ENCODE measurements around the gene ZNF507. TPM values are rescaled to one million over a fixed set of nuclear protein-coding genes. Genes with fewer than 3 reads are reported as not detected.

The ZNF507 gene
- total and polyA plus RNA-seq, 3 experiments from 2014 or later = 6.5 to 32.9 (median 29.6) TPM

GRCh38 chr19:32333227-32333626, 12.2 kb upstream of the ZNF507 start:
- no peak overlapping the region for H3K27ac ChIP-seq (ENCODE audit: low read depth, low read length)
- H3K9me3 Mint-ChIP-seq = no peaks in the 10 kb centered on the region
- no peak for DNase-seq
- no peaks in the 10 kb centered on the region for H3K27me3 ChIP-seq (ENCODE audit: insufficient read depth, low read length, poor library complexity, severe bottlenecking)
- POLR2A ChIA-PET = no interaction called here
- H3K27ac Mint-ChIP-seq = no peak overlapping the region
- no peaks in the 10 kb centered on the region for H3K4me1 Mint-ChIP-seq
- H3K4me3 Mint-ChIP-seq = no peak overlapping the region
- no peaks in the 10 kb centered on the region for H3K4me1 ChIP-seq (ENCODE audit: insufficient read depth, low read length)
- CTCF ChIA-PET = no interaction called here
- H3K4me3 ChIP-seq (ENCODE audit: low read length) = no peak overlapping the region
- H3K36me3 Mint-ChIP-seq = peaks cover 0 to 4% (median 0%) of the 10 kb centered on the region in 3 donors
- H3K36me3 ChIP-seq (ENCODE audit: insufficient read depth, low read length) = no peaks in the 10 kb centered on the region
- peaks cover 7 to 9% of the 10 kb centered on the region in 2 donors for H3K27me3 Mint-ChIP-seq
- H3K9me3 ChIP-seq (ENCODE audit: low read length) = no peaks in the 10 kb centered on the region

GRCh38 chr19:32336259-32337083, 8.9 kb upstream of the ZNF507 start:
- POLR2A ChIA-PET = no interaction called here
- H3K36me3 Mint-ChIP-seq = no peaks in the 10 kb centered on the region
- no peaks in the 10 kb centered on the region for H3K9me3 Mint-ChIP-seq
- Histone ChIP-seq H3K36me3 (ENCODE audit: insufficient read depth, low read length) (no peaks in the 10 kb centered on the region), H3K9me3 (ENCODE audit: low read length) (no peaks in the 10 kb centered on the region), H3K4me3 (ENCODE audit: low read length) (no peak overlapping the region), H3K4me1 (ENCODE audit: insufficient read depth, low read length) (no peaks in the 10 kb centered on the region), H3K27me3 (ENCODE audit: insufficient read depth, low read length, poor library complexity, severe bottlenecking) (no peaks in the 10 kb centered on the region), H3K27ac (ENCODE audit: low read depth, low read length) (no peak overlapping the region)
- peak overlapping the region in 3 of 8 donors; percentile 27 to 64 (median 47) for H3K27ac Mint-ChIP-seq
- H3K4me3 Mint-ChIP-seq = no peak overlapping the region
- DNase-seq = no peak
- CTCF ChIA-PET = interaction anchor here (1.9 kb wide), 1 partner anchor 22 kb away, joined by 4 read pairs; no protein-coding TSS in a partner anchor
- peaks cover 0 to 8% of the 10 kb centered on the region in 2 donors for H3K27me3 Mint-ChIP-seq
- H3K4me1 Mint-ChIP-seq = no peaks in the 10 kb centered on the region

GRCh38 chr19:32337084-32337808, 8.2 kb upstream of the ZNF507 start:
- POLR2A ChIA-PET = no interaction called here
- peaks cover 0 to 1% of the 10 kb centered on the region in 2 donors for H3K27me3 Mint-ChIP-seq

GRCh38 chr19:32339423-32339822, 6.0 kb upstream of the ZNF507 start:
- no peak overlapping the region for H3K4me3 Mint-ChIP-seq
- POLR2A ChIA-PET = no interaction called here
- H3K36me3 Mint-ChIP-seq = no peaks in the 10 kb centered on the region
- no peak overlapping the region for H3K4me3 ChIP-seq (ENCODE audit: low read length)
- H3K36me3 ChIP-seq (ENCODE audit: insufficient read depth, low read length) = no peaks in the 10 kb centered on the region
- H3K27ac Mint-ChIP-seq = peak overlapping the region in 1 of 8 donors; percentile 61
- H3K4me1 Mint-ChIP-seq = no peaks in the 10 kb centered on the region
- H3K9me3 ChIP-seq (ENCODE audit: low read length) = no peaks in the 10 kb centered on the region
- H3K4me1 ChIP-seq (ENCODE audit: insufficient read depth, low read length) = no peaks in the 10 kb centered on the region
- no peak overlapping the region for H3K27ac ChIP-seq (ENCODE audit: low read depth, low read length)
- CTCF ChIA-PET = interaction anchor here (0.9 to 2.5 kb wide), 3 partner anchors 9 to 232 kb away, joined by 4 to 19 read pairs (median 5); no protein-coding TSS in a partner anchor
- no peaks in the 10 kb centered on the region for H3K9me3 Mint-ChIP-seq
- no peaks in the 10 kb centered on the region for H3K27me3 ChIP-seq (ENCODE audit: insufficient read depth, low read length, poor library complexity, severe bottlenecking)
- H3K27me3 Mint-ChIP-seq = peaks cover 4 to 6% of the 10 kb centered on the region in 2 donors
- no peak for DNase-seq

More at GRCh38 chr19:32337084-32337808, 8.2 kb upstream of the ZNF507 start:
- H3K9me3 Mint-ChIP-seq = no peaks in the 10 kb centered on the region
- no peak for DNase-seq
- H3K36me3 ChIP-seq (ENCODE audit: insufficient read depth, low read length) = no peaks in the 10 kb centered on the region
- H3K4me3 ChIP-seq (ENCODE audit: low read length) = no peak overlapping the region
- no peaks in the 10 kb centered on the region for H3K27me3 ChIP-seq (ENCODE audit: insufficient read depth, low read length, poor library complexity, severe bottlenecking)
- H3K36me3 Mint-ChIP-seq = no peaks in the 10 kb centered on the region
- H3K4me1 Mint-ChIP-seq = no peaks in the 10 kb centered on the region
- peak overlapping the region in 1 of 8 donors; percentile 14 for H3K27ac Mint-ChIP-seq
- H3K9me3 ChIP-seq (ENCODE audit: low read length) = no peaks in the 10 kb centered on the region
- H3K4me1 ChIP-seq (ENCODE audit: insufficient read depth, low read length) = no peaks in the 10 kb centered on the region
- CTCF ChIA-PET = interaction anchor here (1.3 to 1.9 kb wide), 2 partner anchors 21 to 233 kb away, joined by 4 to 8 read pairs; no protein-coding TSS in a partner anchor
- no peak overlapping the region for H3K27ac ChIP-seq (ENCODE audit: low read depth, low read length)
- H3K4me3 Mint-ChIP-seq = no peak overlapping the region

GRCh38 chr19:32339988-32340874, 5.2 kb upstream of the ZNF507 start:
- Histone ChIP-seq H3K9me3 (ENCODE audit: low read length) (no peaks in the 10 kb centered on the region), H3K27me3 (ENCODE audit: insufficient read depth, low read length, poor library complexity, severe bottlenecking) (no peaks in the 10 kb centered on the region), H3K36me3 (ENCODE audit: insufficient read depth, low read length) (no peaks in the 10 kb centered on the region), H3K4me3 (ENCODE audit: low read length) (no peak overlapping the region), H3K27ac (ENCODE audit: low read depth, low read length) (no peak overlapping the region), H3K4me1 (ENCODE audit: insufficient read depth, low read length) (no peaks in the 10 kb centered on the region)
- peak overlapping the region in 1 of 7 donors; percentile 51 for H3K4me3 Mint-ChIP-seq
- H3K27me3 Mint-ChIP-seq = peaks cover 4 to 6% of the 10 kb centered on the region in 2 donors
- ChIA-PET CTCF (interaction anchor here (0.9 to 2.5 kb wide), 4 partner anchors 10 to 231 kb away, joined by 3 to 19 read pairs (median 4); no protein-coding TSS in a partner anchor), POLR2A (no interaction called here)
- H3K27ac Mint-ChIP-seq = peak overlapping the region in 1 of 8 donors; percentile 61
- H3K4me1 Mint-ChIP-seq = peaks cover 0 to 3% (median 0%) of the 10 kb centered on the region in 3 donors
- DNase-seq = peak in 4 of 5 donors; percentile 14 to 56 (median 21)
- no peaks in the 10 kb centered on the region for H3K36me3 Mint-ChIP-seq
- H3K9me3 Mint-ChIP-seq = no peaks in the 10 kb centered on the region

GRCh38 chr19:32342695-32343094, 2.7 kb upstream of the ZNF507 start:
- POLR2A ChIA-PET = no interaction called here
- peaks cover 15 to 20% (median 18%) of the 10 kb centered on the region in 3 donors for H3K4me1 Mint-ChIP-seq
- Histone ChIP-seq H3K4me3 (ENCODE audit: low read length) (no peak overlapping the region), H3K4me1 (ENCODE audit: insufficient read depth, low read length) (peaks cover 14% of the 10 kb centered on the region), H3K27ac (ENCODE audit: low read depth, low read length) (no peak overlapping the region), H3K27me3 (ENCODE audit: insufficient read depth, low read length, poor library complexity, severe bottlenecking) (no peaks in the 10 kb centered on the region), H3K9me3 (ENCODE audit: low read length) (no peaks in the 10 kb centered on the region), H3K36me3 (ENCODE audit: insufficient read depth, low read length) (peaks cover 1% of the 10 kb centered on the region)
- CTCF ChIA-PET = no interaction called here
- no peaks in the 10 kb centered on the region for H3K9me3 Mint-ChIP-seq
- peaks cover 0 to 16% (median 0%) of the 10 kb centered on the region in 3 donors for H3K36me3 Mint-ChIP-seq
- peaks cover 4 to 6% of the 10 kb centered on the region in 2 donors for H3K27me3 Mint-ChIP-seq
- no peak for DNase-seq
- peak overlapping the region in 1 of 7 donors; percentile 76 for H3K4me3 Mint-ChIP-seq
- peak overlapping the region in 1 of 8 donors; percentile 28 for H3K27ac Mint-ChIP-seq

GRCh38 chr19:32343550-32344262, 1.7 kb upstream of the ZNF507 start:
- no peaks in the 10 kb centered on the region for H3K9me3 ChIP-seq (ENCODE audit: low read length)
- Mint-ChIP-seq H3K4me3 (peak overlapping the region in 5 of 7 donors; percentile 2 to 77 (median 47)), H3K9me3 (no peaks in the 10 kb centered on the region), H3K4me1 (peaks cover 20 to 30% (median 25%) of the 10 kb centered on the region in 3 donors), H3K36me3 (peaks cover under 1 to 21% (median 2%) of the 10 kb centered on the region in 3 donors), H3K27ac (peak overlapping the region in 2 of 8 donors; percentile 40 to 63), H3K27me3 (peaks cover 4 to 6% of the 10 kb centered on the region in 2 donors)
- peaks cover 21% of the 10 kb centered on the region for H3K4me1 ChIP-seq (ENCODE audit: insufficient read depth, low read length)
- no peak for DNase-seq
- H3K27ac ChIP-seq (ENCODE audit: low read depth, low read length) = no peak overlapping the region
- ChIA-PET POLR2A (no interaction called here), CTCF (no interaction called here)
- H3K36me3 ChIP-seq (ENCODE audit: insufficient read depth, low read length) = peaks cover 7% of the 10 kb centered on the region
- no peaks in the 10 kb centered on the region for H3K27me3 ChIP-seq (ENCODE audit: insufficient read depth, low read length, poor library complexity, severe bottlenecking)
- H3K4me3 ChIP-seq (ENCODE audit: low read length) = no peak overlapping the region
